ENCODE measurements around the gene POLA1. TPM values are rescaled to one million over a fixed set of nuclear protein-coding genes. Genes with fewer than 3 reads are reported as not detected.

The POLA1 gene
- total RNA-seq, 1 donor from 2014 or later = 80.4 TPM

- no peaks in the 10 kb centered on the region for H3K27me3 ChIP-seq
- DNase-seq (ENCODE audit: low spot score) = no peak
- peaks cover 22% of the 10 kb centered on the region for H3K36me3 Mint-ChIP-seq
- H4K20me1 ChIP-seq (ENCODE audit: low read depth) = no peaks in the 10 kb centered on the region
- H3K27me3 Mint-ChIP-seq (ENCODE audit: insufficient read depth, low read depth) = no peaks in the 10 kb centered on the region
- H3K4me1 ChIP-seq = peaks cover 5% of the 10 kb centered on the region
- peaks cover 4% of the 10 kb centered on the region for H3F3A ChIP-seq (ENCODE audit: low read depth)
- H3K4me3 ChIP-seq = no peak overlapping the region
- no peaks in the 10 kb centered on the region for H3K4me1 Mint-ChIP-seq
- no peaks in the 10 kb centered on the region for H3K36me3 ChIP-seq
- H3K9me3 Mint-ChIP-seq = no peaks in the 10 kb centered on the region
- no peak overlapping the region for H2AFZ ChIP-seq (replicated peaks)
- H3K4me2 ChIP-seq = no peak overlapping the region
- no peak overlapping the region for H3K27ac ChIP-seq
- no peaks in the 10 kb centered on the region for H3K9me3 ChIP-seq (ENCODE audit: low read depth)
- H3K79me2 ChIP-seq (ENCODE audit: low read depth) = no peaks in the 10 kb centered on the region
- TF ChIP-seq EZH2 (IDR thresholded peaks at IDR 0.05) (no peak), EZH2phosphoT487 (IDR thresholded peaks at IDR 0.05) (no peak), CTCF (IDR thresholded peaks at IDR 0.05) (no peak)
- H3K27ac Mint-ChIP-seq = no peak overlapping the region
- no peak overlapping the region for H3K4me3 Mint-ChIP-seq
- no peak overlapping the region for H3K9ac ChIP-seq
These were observed 164.5 kb downstream of the POLA1 start for GRCh38 chrX:24858004-24858746.

GRCh38 chrX:24859211-24859841 lies 165.6 kb downstream of the POLA1 start:
- DNase-seq (ENCODE audit: low spot score) = peak; percentile 25
- Mint-ChIP-seq H3K27ac (no peak overlapping the region), H3K4me1 (no peaks in the 10 kb centered on the region), H3K36me3 (peaks cover 22% of the 10 kb centered on the region), H3K9me3 (no peaks in the 10 kb centered on the region), H3K4me3 (no peak overlapping the region), H3K27me3 (ENCODE audit: insufficient read depth, low read depth) (no peaks in the 10 kb centered on the region)
- Histone ChIP-seq H3K4me3 (no peak overlapping the region), H3K9ac (no peak overlapping the region), H3K4me1 (peaks cover 5% of the 10 kb centered on the region), H3K9me3 (ENCODE audit: low read depth) (no peaks in the 10 kb centered on the region), H4K20me1 (ENCODE audit: low read depth) (no peaks in the 10 kb centered on the region), H3K27ac (no peak overlapping the region), H3K4me2 (no peak overlapping the region), H3K36me3 (no peaks in the 10 kb centered on the region), H3K79me2 (ENCODE audit: low read depth) (no peaks in the 10 kb centered on the region), H3F3A (ENCODE audit: low read depth) (peaks cover 4% of the 10 kb centered on the region), H3K27me3 (no peaks in the 10 kb centered on the region), H2AFZ (replicated peaks) (no peak overlapping the region)
- peak; percentile 12 for TF ChIP-seq CTCF (IDR thresholded peaks at IDR 0.05)
- no peak for TF ChIP-seq EZH2phosphoT487 (IDR thresholded peaks at IDR 0.05)

DNA sequence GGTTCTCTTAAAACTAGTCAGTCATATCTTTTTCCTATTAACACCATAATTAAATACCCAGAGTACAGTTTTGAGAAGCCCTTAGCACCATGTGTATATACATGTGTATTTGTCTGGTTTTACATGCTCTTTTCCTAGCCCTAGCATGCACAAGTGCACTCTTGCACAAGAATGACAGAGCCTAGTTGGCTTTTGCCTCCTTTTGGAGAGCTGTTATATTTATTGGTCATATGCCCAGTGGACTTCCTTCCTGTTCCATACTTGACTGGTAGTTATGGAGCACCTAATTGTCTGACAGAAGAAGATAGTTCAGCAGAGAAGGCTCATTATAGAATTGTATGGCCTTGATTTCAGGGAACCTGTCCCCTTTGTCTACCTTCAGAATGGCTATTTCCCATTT lies 166.4 kb downstream of the POLA1 start:
- Histone ChIP-seq H3K27ac (no peak overlapping the region), H3K36me3 (no peaks in the 10 kb centered on the region), H3K27me3 (no peaks in the 10 kb centered on the region), H3K4me2 (no peak overlapping the region), H3F3A (ENCODE audit: low read depth) (peaks cover 4% of the 10 kb centered on the region), H4K20me1 (ENCODE audit: low read depth) (no peaks in the 10 kb centered on the region), H2AFZ (replicated peaks) (no peak overlapping the region), H3K4me1 (peaks cover 5% of the 10 kb centered on the region), H3K79me2 (ENCODE audit: low read depth) (no peaks in the 10 kb centered on the region), H3K9ac (no peak overlapping the region), H3K9me3 (ENCODE audit: low read depth) (no peaks in the 10 kb centered on the region), H3K4me3 (no peak overlapping the region)
- no peak for DNase-seq (ENCODE audit: low spot score)
- H3K4me1 Mint-ChIP-seq = no peaks in the 10 kb centered on the region
- peaks cover 22% of the 10 kb centered on the region for H3K36me3 Mint-ChIP-seq
- no peak for TF ChIP-seq CTCF (IDR thresholded peaks at IDR 0.05)
- TF ChIP-seq EZH2 (IDR thresholded peaks at IDR 0.05) = no peak
- no peak for TF ChIP-seq EZH2phosphoT487 (IDR thresholded peaks at IDR 0.05)
- no peak overlapping the region for H3K4me3 Mint-ChIP-seq
- H3K27me3 Mint-ChIP-seq (ENCODE audit: insufficient read depth, low read depth) = no peaks in the 10 kb centered on the region
- no peaks in the 10 kb centered on the region for H3K9me3 Mint-ChIP-seq
- no peak overlapping the region for H3K27ac Mint-ChIP-seq

Data from neural progenitor cell (in vitro differentiated cells).